WERI-Rb-1 (cell line): ENCODE data around the gene VCL.

Source experiments
- DNase-seq: peaks from one replicate; pipeline ENCODE4 v3.0.0-alpha.2; 2020
- H3K27ac ChIP-seq: fragments of 250-450 bp; sonication (Bioruptor Pico); 2 replicates; pipeline ENCODE4 v1.5.1; 2020; ENCODE audit warnings: mild to moderate bottlenecking, moderate library complexity
- H3K27me3 ChIP-seq: fragments of 250-450 bp; sonication (Bioruptor Pico); 2 replicates; pipeline ENCODE4 v1.5.1; 2021; ENCODE audit warnings: mild to moderate bottlenecking, low read depth, moderate library complexity; ENCODE audit not compliant: insufficient read depth, severe bottlenecking
- H3K36me3 ChIP-seq: fragments of 250-450 bp; sonication (Bioruptor Pico); 2 replicates; pipeline ENCODE4 v1.5.1; 2020; ENCODE audit warnings: mild to moderate bottlenecking, moderate library complexity
- H3K4me3 ChIP-seq: 2 replicates; pipeline ENCODE4 v1.5.1; 2011; ENCODE audit warnings: low read depth, mild to moderate bottlenecking, control low read depth, low read length
- H3K9me3 ChIP-seq: fragments of 250-450 bp; sonication (Bioruptor Pico); 2 replicates; pipeline ENCODE4 v1.5.1; 2021; ENCODE audit warnings: mild to moderate bottlenecking, moderate library complexity; ENCODE audit not compliant: severe bottlenecking
- TF ChIP-seq, protein P1 (sequence below): IDR thresholded peaks from 2 replicates; pipeline ENCODE4 v1.5.1; 2011; ENCODE audit warnings: low read depth, mild to moderate bottlenecking, control low read depth, inconsistent platforms, low read length

VCL gene

DNA sequence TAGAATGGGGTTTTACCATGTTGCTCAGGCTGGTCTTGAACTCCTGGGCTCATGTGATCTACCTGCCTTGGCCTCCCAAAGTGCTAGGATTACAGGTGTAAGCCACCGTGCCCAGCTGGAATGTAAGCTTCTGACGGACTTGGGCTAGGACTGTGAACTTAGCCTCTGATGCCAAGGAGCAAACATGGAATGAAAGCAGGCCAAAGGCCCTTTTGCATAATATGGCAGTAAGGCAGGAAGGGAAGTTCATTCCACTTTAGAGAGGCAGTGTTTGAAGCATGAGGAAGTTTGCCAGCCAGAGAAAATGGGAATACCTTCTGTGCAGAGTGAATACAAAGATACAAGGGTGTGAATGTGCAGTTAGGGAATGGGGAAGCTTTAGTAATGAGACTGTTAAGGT is 20.3 kb downstream of the VCL start:
- Histone ChIP-seq H3K9me3 (no peaks in the 10 kb centered on the region), H3K27me3 (no peaks in the 10 kb centered on the region), H3K36me3 (no peaks in the 10 kb centered on the region), H3K27ac (no peak overlapping the region), H3K4me3 (no peak overlapping the region)
- TF ChIP-seq, protein P1, sequence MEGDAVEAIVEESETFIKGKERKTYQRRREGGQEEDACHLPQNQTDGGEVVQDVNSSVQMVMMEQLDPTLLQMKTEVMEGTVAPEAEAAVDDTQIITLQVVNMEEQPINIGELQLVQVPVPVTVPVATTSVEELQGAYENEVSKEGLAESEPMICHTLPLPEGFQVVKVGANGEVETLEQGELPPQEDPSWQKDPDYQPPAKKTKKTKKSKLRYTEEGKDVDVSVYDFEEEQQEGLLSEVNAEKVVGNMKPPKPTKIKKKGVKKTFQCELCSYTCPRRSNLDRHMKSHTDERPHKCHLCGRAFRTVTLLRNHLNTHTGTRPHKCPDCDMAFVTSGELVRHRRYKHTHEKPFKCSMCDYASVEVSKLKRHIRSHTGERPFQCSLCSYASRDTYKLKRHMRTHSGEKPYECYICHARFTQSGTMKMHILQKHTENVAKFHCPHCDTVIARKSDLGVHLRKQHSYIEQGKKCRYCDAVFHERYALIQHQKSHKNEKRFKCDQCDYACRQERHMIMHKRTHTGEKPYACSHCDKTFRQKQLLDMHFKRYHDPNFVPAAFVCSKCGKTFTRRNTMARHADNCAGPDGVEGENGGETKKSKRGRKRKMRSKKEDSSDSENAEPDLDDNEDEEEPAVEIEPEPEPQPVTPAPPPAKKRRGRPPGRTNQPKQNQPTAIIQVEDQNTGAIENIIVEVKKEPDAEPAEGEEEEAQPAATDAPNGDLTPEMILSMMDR, result no peak
- DNase-seq, result no peak

DNA sequence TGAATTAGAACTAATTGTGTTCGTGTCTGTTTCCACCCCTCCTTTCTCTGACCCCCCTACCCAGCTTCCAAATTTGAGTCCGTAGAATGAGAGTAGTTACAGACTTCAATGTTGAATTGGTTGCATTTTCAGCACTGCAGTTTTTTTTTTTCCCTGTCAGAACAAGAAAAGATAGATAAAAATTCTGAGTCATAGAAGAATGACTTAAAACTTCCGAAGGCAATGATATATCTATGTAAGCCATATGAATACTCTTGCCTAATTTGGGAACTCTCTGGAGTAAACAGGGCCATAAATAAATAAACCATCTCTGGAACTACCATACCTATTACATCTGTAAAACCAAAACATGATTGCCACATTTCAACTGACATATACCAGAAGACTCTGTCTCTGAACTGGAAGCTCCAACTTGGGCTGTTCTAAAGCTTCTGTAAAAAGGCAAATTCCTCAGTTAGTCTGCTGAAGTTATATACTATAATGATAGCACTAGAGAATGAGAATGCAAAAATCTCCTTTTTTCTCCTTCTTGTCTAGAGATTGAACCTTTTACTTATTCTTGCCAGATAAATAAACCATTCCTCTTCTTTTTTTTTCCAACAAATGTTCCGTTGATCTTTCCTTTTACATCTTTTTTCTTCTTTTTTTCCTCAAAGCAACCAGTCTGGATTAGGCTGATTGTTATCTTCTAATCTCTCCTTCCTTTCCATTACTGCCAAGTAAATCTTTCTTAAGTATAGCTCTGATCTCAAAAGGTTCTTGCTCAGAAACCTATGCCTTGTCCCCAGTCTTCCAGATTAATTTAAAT is 23.5 kb downstream of the VCL start:
- DNase-seq, result no peak
- H3K27ac ChIP-seq, result no peak overlapping the region

DNA sequence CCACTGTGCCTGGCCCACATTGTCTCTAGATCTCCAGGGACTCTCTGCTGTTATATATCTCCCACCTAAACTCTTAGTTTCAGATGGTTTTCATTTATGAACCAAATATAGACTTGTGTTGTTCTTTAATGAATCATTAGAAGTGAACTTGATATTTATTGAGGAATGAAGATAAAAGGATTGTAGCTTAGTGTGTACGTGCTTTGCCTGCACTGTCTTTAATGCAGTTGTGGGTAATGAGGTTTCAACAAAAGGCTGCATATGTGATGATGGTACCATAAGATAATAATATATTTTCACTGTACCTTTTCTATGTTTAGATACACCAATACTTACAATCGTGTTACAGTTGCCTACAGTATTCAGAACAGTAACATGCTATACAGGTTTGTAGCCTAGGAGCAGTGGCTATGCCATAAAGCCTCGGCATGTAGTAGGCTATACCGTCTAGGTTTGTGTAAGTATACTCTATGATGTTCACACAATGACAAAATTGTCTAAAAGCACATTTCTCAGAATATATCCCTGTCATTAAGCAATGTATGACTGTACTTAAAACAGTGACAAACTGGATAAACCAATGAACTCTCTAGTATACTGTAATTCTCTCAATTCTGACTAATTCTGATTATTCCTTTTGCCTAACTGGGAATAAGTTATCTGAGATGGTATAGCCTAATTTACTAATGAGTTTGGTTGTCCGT is 25.2 kb downstream of the VCL start:
- Histone ChIP-seq H3K27ac (no peak overlapping the region), H3K36me3 (no peaks in the 10 kb centered on the region), H3K27me3 (no peaks in the 10 kb centered on the region), H3K9me3 (no peaks in the 10 kb centered on the region), H3K4me3 (no peak overlapping the region)
- DNase-seq, result no peak
- TF ChIP-seq, protein P1, result no peak

More for the DNA sequence above, 23.5 kb downstream of the VCL start:
- H3K9me3 ChIP-seq, result no peaks in the 10 kb centered on the region
- H3K27me3 ChIP-seq, result no peaks in the 10 kb centered on the region
- H3K36me3 ChIP-seq, result no peaks in the 10 kb centered on the region
- TF ChIP-seq, protein P1, result no peak
- H3K4me3 ChIP-seq, result no peak overlapping the region

DNA sequence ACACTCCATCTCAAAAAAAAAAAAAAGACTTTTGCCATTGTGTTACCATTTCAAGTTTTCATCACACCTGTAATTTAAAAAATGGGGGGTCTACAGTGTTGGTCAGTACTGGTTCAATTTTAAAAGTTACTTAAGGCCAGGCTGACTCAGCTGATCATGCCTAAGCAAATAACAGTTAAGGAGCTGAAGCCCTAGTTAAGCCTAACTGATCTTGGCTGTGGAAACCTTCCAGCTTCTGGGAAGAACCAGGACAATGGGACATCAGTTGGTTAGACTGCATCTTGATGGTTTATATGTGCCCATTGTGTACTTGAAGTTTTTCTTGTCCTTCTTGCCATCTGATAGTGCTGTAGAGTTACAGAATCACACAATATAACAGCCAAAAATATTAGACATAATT is 26.7 kb downstream of the VCL start:
- H3K36me3 ChIP-seq, result no peaks in the 10 kb centered on the region
- H3K27ac ChIP-seq, result no peak overlapping the region
- H3K9me3 ChIP-seq, result no peaks in the 10 kb centered on the region

DNA sequence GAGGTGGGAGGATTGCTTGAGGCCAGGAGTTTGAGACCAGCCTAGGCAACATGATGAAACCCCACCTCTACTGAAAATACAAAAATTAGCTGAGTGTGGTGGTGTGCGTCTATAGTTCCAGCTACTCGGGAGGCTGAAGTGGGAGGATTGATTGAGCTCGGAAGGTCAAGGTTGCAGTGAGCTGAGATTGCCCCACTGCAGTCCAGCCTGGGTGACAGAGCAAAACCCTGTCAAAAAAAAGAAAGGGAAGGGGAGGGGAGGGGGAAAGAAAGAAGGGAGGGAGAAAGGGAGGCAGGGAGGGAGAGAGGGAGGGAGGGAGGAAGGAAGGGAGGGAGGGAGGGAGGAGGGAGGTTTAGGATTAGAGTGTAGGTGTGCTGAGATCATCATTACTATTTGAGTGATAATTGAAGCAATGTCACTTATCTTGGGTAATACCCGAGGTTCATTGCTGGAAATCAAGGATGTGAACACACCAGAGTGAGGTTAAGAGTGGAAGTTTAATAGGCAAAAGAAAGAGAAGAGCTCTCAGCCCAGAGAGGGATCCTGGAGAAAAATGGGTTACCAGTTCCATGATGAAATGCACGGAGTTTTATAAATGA is 27.6 kb downstream of the VCL start:
- H3K27me3 ChIP-seq, result no peaks in the 10 kb centered on the region
- H3K9me3 ChIP-seq, result no peaks in the 10 kb centered on the region
- DNase-seq, result no peak
- TF ChIP-seq, protein P1, result no peak
- no peak overlapping the region for H3K27ac ChIP-seq
- H3K36me3 ChIP-seq, result no peaks in the 10 kb centered on the region
- no peak overlapping the region for H3K4me3 ChIP-seq

More for the DNA sequence above, 26.7 kb downstream of the VCL start:
- TF ChIP-seq, protein P1, result no peak
- no peak overlapping the region for H3K4me3 ChIP-seq
- DNase-seq, result no peak
- no peaks in the 10 kb centered on the region for H3K27me3 ChIP-seq
